HG03066 (cell line): Measurements from ENCODE around the gene HFE.
"Not testable (repeated sequence)": the region's sequence is repeated elsewhere in the genome, so short reads cannot be mapped to it uniquely, and the experiment has no call there.

ENCODE experiments used
- ATAC-seq: cut with Tn5 transposase; IDR thresholded peaks from one replicate; pipeline ENCODE4 v1.9.1; 2021; ENCODE audit warnings: low read depth; ENCODE audit not compliant: unreplicated experiment

HFE gene

GRCh38 chr6:26087284-26088115, at the start of gene HFE:
HFE (plus strand) TSS chr6:26087429; CDS start chr6:26087441, 12 bp downstream.
- ATAC-seq, result no peak

- ATAC-seq, result no peak
Observed at GRCh38 chr6:26041946-26042345, 45.3 kb upstream of the HFE start.

GRCh38 chr6:26043384-26044139, 43.7 kb upstream of the HFE start:
- peak; percentile 59 for ATAC-seq

- ATAC-seq, result peak; percentile 29
Observed at GRCh38 chr6:26044140-26045064, 42.8 kb upstream of the HFE start.

- peak; percentile 39 for ATAC-seq
Observed at GRCh38 chr6:26045065-26045927, 41.9 kb upstream of the HFE start.

GRCh38 chr6:26045928-26046368, 41.3 kb upstream of the HFE start:
- no peak for ATAC-seq

GRCh38 chr6:26047329-26047728, 39.9 kb upstream of the HFE start:
- not testable (repeated sequence) for ATAC-seq

GRCh38 chr6:26048590-26048989, 38.6 kb upstream of the HFE start:
- ATAC-seq, result no peak

GRCh38 chr6:26051665-26052310, 35.4 kb upstream of the HFE start:
- no peak for ATAC-seq

- ATAC-seq, result not testable (repeated sequence)
Observed at GRCh38 chr6:26052762-26053250, 34.4 kb upstream of the HFE start.

GRCh38 chr6:26053992-26054780, 33.0 kb upstream of the HFE start:
- no peak for ATAC-seq

GRCh38 chr6:26054781-26055718, 32.2 kb upstream of the HFE start:
- peak; percentile 48 for ATAC-seq

- peak; percentile 72 for ATAC-seq
Observed at GRCh38 chr6:26055719-26056582, 31.3 kb upstream of the HFE start.

GRCh38 chr6:26056583-26057350, 30.5 kb upstream of the HFE start:
- ATAC-seq, result no peak

- ATAC-seq, result no peak
Observed at GRCh38 chr6:26057899-26058298, 29.3 kb upstream of the HFE start.
